GM12892 (cell line): ENCODE measurements around the gene ATP2A1.

Source experiments
- POLR2A ChIP-seq: IDR thresholded peaks from 2 replicates; pipeline ENCODE4 v1.6.1; 2011; ENCODE audit warnings: low read depth, low read length, control low read depth
- POLR2AphosphoS5 ChIP-seq: IDR thresholded peaks from 2 replicates; pipeline ENCODE4 v1.6.1; 2011; ENCODE audit warnings: low read depth, low read length, control low read depth
- TAF1 ChIP-seq: IDR thresholded peaks from 2 replicates; pipeline ENCODE4 v1.6.1; 2011; ENCODE audit warnings: low read depth, mild to moderate bottlenecking, control low read depth, low read length, borderline replicate concordance

GRCh38 chr16:28845761-28846079 is 32.6 kb upstream of the ATP2A1 start:
- TF ChIP-seq POLR2AphosphoS5, result no peak
- no peak for TF ChIP-seq POLR2A
- TF ChIP-seq TAF1, result no peak
